ENCODE results near the gene COG5.

DNA sequence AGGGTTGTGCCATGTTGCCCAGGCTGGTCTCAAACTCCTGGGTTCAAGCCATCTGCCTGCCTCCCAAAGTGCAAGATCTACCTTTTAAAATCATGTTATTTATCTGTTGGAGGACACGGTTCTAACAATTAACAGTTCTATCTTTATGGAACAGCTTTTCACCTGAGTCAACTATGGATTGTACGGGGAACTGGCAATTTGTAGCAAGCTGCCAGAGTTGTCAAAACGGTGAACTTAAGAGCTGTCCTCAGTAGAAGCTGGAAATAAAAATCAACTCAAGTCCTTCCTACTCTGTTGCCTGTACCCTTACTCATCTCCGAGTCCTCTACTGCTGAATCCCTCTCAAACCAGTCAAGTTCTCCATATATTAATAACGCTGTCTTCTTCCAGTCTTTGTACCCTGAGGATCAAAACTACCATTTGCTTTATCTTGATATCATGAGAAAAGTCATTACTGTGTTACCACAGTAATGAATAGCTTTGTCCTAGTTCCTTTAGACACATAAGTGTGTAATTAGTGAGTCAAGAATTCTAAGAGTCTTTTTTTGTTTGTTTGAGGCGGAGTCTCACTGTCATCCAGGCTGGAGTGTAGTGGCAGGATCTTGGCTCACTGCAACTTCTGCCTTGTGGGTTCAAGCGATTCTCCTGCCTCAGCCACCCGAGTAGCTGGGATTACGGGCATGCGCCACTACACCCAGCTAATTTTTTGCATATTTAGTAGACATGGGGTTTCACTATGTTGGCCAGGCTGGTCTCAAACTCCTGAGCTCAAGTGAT lies 366.7 kb downstream of the COG5 start:
- TF ChIP-seq, protein P1, sequence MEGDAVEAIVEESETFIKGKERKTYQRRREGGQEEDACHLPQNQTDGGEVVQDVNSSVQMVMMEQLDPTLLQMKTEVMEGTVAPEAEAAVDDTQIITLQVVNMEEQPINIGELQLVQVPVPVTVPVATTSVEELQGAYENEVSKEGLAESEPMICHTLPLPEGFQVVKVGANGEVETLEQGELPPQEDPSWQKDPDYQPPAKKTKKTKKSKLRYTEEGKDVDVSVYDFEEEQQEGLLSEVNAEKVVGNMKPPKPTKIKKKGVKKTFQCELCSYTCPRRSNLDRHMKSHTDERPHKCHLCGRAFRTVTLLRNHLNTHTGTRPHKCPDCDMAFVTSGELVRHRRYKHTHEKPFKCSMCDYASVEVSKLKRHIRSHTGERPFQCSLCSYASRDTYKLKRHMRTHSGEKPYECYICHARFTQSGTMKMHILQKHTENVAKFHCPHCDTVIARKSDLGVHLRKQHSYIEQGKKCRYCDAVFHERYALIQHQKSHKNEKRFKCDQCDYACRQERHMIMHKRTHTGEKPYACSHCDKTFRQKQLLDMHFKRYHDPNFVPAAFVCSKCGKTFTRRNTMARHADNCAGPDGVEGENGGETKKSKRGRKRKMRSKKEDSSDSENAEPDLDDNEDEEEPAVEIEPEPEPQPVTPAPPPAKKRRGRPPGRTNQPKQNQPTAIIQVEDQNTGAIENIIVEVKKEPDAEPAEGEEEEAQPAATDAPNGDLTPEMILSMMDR (IDR thresholded peaks at IDR 0.05) = no peak
- no peak for TF ChIP-seq POLR2A (IDR thresholded peaks at IDR 0.05)

Measured in right lobe of liver (tissue), 4 donors.